H54 (cell line): ENCODE measurements around the gene SF3B3.
"Not testable (repeated sequence)": the region's sequence is repeated elsewhere in the genome, so short reads cannot be mapped to it uniquely, and the experiment has no call there.

Experiments used
- DNase-seq: peaks from one replicate; pipeline ENCODE4 v3.0.0; 2011; ENCODE audit warnings: low spot score, mixed read lengths; ENCODE audit not compliant: insufficient read length
- FAIRE-seq: peaks from 3 replicates; lab custom pipeline; 2011; peaks lifted over from hg19 to GRCh38; lab: Jason Lieb, UNC
- POLR2A ChIP-seq: IDR thresholded peaks from 2 replicates; pipeline ENCODE4 v1.6.1; 2011; ENCODE audit warnings: low read depth, mild to moderate bottlenecking, low read length

Gene SF3B3

DNA sequence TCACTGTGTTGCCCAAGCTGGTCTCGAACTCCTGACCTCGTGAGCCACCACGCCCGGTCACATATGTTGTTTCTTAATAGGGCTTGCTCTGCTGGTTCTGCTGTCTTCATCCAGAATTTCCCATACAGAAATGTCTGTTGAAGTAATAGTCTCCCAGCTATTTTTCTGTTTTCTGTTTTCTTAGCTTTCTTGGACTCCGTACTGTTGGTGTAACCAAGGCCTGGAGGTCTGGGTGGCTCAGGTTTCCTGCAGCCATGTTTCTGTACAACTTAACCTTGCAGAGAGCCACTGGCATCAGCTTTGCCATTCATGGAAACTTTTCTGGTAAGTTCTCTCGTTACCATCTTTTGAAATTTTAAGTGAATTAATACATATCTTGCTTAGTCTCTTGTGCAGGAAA lies 2.8 kb downstream of the SF3B3 start:
- TF ChIP-seq POLR2A, result no peak
- FAIRE-seq (no peak), DNase-seq (no peak)

DNA sequence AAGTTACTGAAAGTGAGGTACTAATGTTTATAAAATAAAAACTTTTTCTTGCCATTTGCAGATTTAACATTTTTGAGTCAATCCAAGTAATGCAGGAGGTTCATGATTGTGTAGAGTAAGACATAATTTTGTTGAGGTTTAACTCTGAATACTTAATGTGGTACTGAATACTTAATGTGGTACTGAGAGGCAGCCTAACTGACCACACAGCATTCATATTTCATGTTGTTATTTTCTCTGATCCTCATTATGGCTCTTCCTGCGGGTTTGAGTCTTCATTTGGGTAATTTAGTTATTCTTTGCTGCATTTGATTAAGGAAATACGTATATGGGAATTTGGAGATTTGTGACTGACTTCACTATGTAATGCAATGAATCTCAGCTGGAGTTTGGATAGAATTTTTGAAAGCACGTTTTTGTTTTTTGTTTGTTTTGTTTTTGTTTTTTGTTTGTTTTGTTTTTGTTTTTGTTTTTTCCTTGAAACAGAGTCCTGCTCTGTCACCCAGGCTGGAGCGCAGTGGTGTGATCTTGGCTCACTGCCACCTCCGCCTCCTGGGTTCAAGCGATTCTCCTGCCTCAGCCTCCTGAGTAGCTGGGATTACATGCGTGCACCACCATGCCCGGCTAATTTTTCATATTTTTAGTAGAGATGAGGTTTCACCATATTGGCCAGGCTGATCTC lies 3.8 kb downstream of the SF3B3 start:
- DNase-seq (no peak), FAIRE-seq (no peak)
- TF ChIP-seq POLR2A, result no peak

GRCh38 chr16:70529051-70529777 lies 5.6 kb downstream of the SF3B3 start:
- no peak for FAIRE-seq
- DNase-seq, result no peak

GRCh38 chr16:70529954-70530353 lies 6.3 kb downstream of the SF3B3 start:
- not testable (repeated sequence) for DNase-seq, FAIRE-seq

More at GRCh38 chr16:70529051-70529777, 5.6 kb downstream of the SF3B3 start:
- TF ChIP-seq POLR2A, result no peak

DNA sequence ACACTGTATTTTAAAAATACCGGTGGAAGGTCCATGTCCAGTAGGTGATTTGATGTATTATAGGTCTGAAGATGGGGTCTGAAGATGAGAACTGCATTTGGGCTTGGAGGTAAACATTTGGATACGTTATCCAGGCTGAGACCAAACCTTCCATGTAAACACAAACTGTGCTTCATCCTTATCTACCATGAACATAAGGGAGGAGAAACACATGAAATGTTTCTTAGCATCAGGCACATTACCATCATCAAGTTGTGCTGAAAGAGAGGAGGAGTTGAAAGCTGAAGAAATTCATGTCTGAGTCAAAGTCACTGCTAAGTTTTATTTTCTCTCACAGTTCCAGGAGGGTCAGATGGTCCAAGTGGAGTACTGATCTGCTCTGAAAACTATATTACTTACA lies 11.4 kb downstream of the SF3B3 start:
- peak; percentile 48 for FAIRE-seq
- no peak for DNase-seq
- TF ChIP-seq POLR2A, result no peak

DNA sequence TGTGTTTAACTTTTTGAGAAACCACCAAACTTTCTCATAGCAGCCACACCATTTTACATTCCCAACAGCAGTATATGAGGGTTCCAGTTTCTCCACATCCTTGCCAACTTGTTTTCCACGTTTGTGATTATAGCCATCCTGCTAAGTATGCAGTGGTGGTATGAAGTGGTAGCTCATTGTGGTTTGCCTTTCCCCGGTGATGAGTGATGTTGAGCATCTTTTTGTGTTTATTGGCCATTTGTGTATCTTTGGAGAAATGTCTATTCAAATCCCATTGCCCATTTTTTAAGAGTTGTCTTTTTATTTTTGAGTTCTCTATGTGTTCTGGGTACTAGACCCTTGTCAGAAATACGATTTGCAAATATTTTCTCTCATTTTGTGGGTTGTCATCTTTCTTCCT lies 17.4 kb downstream of the SF3B3 start:
- no peak for TF ChIP-seq POLR2A
- DNase-seq (no peak), FAIRE-seq (no peak)

DNA sequence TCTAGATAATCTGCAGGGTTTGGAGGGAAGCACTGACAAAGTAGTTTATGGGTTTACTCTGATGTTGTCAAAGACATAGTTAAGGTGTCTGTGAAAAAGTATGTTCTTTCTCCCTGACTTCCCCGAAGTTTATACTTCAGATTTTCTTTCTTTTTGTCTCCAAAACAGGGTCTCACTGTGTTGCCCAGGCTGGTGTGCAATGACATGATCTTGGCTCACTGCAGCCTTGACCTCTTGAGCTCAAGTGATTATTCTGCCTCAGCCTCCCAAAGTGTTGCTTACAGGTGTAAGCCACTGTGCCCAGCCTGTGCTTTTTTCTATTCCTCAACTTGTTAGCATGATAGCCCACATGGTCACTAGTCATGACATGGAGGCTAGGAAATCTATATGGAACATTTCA lies 20.9 kb downstream of the SF3B3 start:
- FAIRE-seq (no peak), DNase-seq (no peak)
- no peak for TF ChIP-seq POLR2A

DNA sequence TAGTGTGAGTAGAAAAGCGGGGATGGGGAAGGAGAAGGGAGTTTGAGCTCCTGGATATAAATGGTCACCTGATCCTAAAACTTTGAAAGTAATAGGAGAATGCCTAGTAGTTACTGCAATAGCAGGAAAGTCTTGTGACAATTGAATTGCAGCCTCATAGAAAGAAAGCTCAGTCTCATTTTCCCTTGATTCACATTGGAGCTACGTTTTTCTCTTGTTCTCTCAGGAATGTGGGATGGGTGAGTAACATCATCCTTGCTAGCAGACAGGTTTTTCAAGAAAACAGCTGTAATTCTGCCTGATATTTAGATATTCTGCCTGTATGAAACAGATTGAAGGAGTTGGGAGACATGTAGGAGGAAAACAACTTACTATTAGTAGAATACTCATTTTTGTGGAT lies 25.3 kb downstream of the SF3B3 start:
- FAIRE-seq (no peak), DNase-seq (no peak)
- no peak for TF ChIP-seq POLR2A

DNA sequence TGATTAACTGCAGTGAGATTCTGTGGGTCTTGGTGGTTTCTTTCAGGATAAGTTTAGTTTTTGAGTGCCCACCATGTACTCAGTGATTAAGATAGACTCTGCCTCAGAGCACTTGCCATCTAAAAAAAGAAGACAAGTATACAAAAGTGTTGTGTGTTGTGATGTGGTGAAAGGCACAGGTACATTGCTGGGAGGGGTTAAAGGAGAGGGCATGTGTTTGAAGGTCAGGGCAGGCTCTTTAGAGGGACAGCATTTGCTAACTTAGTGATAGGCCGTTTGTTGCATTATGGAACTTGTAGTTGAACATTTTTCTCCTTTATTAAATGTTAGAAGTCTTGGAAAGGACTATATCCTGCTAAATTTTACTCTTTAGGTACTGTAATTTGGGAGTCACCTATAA lies 26.5 kb downstream of the SF3B3 start:
- FAIRE-seq (no peak), DNase-seq (no peak)
- no peak for TF ChIP-seq POLR2A

DNA sequence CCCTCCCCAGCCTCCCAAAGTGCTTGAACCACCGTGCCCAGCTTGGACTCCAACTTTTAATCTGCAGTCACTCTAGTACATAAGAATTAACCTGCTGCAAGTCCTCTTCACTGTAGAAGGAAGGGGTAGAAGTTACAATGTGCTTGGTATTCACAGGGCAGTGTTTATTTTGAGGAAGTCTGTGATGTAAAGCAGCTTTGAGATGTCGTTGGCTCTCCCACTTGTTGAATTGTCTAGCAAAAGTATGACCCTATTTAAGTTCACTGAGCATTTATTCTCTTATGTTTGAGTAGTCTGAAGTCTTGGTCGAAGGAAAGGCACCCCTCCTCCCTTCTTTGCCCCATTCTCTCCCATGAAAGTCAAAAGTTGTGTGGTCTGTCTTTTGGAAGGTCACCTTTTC lies 28.2 kb downstream of the SF3B3 start:
- no peak for TF ChIP-seq POLR2A
- DNase-seq (no peak), FAIRE-seq (no peak)

DNA sequence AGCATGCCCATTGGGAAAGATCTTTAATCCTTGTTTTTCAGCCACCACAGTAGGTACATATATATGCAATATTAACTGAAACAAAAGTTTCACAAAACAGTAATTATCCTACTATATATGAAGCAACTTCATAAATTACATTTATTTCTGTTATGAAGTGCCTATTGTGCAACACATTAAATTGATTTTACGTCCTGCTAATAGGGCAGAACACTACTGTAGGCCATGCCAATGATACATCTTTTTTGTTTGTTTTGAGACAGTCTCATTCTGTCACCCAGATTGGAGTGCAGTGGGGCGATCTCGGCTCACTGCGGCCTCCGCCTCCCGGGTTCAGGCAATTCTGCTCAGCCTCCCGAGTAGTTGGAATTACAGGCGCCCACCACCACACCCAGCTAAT lies 29.1 kb downstream of the SF3B3 start:
- TF ChIP-seq POLR2A, result no peak
- FAIRE-seq (no peak), DNase-seq (no peak)

DNA sequence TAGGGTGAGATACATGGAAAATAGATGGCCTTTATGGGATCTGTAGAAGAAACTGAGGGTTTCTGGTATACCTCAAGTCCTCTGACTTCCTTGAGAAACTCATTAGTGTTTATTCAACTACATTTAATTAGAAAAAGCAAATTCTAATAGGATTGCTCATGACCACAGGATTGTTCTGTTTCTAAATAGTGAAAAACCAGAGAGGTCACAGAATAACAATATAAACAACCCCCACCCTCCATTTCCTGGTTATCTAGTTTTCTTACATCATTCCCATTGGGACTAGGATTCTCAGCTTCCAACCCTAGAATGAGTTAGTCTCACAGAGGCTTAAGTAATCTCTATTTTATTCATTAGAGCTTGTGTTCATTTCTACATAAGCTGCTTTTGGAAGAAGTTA lies 30.0 kb downstream of the SF3B3 start:
- no peak for TF ChIP-seq POLR2A
- DNase-seq (no peak), FAIRE-seq (no peak)

GRCh38 chr16:70556063-70556462 lies 32.4 kb downstream of the SF3B3 start:
- DNase-seq (no peak), FAIRE-seq (no peak)
- no peak for TF ChIP-seq POLR2A

GRCh38 chr16:70561623-70562022 lies 38.0 kb downstream of the SF3B3 start:
- no peak for FAIRE-seq
- DNase-seq, result no peak

DNA sequence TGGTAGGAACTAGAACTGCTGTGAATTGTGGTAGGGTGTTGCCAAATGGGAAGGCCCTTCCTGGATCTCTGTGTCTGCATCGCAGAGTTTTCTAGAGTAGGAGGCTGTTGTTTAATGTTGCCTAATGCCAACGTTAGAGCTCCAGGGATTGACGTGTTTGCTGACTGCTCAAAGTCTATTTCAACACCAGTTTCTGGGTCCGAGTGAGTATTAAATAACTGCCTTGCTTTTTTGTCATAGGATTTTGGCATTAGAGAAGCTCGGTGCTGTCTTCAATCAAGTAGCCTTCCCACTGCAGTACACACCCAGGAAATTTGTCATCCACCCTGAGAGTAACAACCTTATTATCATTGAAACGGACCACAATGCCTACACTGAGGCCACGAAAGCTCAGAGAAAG lies 40.0 kb downstream of the SF3B3 start:
- TF ChIP-seq POLR2A, result no peak
- no peak for FAIRE-seq
- DNase-seq, result no peak

More at GRCh38 chr16:70561623-70562022, 38.0 kb downstream of the SF3B3 start:
- TF ChIP-seq POLR2A, result no peak

- DNase-seq, result no peak
- no peak for TF ChIP-seq POLR2A
- no peak for FAIRE-seq
Observed at GRCh38 chr16:70565053-70565452, 41.4 kb downstream of the SF3B3 start.
